GM19395 (cell line): ENCODE results near the gene ABCA2.
"Not testable (repeated sequence)": the region's sequence is repeated elsewhere in the genome, so short reads cannot be mapped to it uniquely, and the experiment has no call there.

Experiments
- ATAC-seq: cut with Tn5 transposase; IDR thresholded peaks from one replicate; pipeline ENCODE4 v1.9.1; 2021; ENCODE audit warnings: mild to moderate bottlenecking, moderate library complexity; ENCODE audit not compliant: unreplicated experiment

Gene ABCA2

DNA sequence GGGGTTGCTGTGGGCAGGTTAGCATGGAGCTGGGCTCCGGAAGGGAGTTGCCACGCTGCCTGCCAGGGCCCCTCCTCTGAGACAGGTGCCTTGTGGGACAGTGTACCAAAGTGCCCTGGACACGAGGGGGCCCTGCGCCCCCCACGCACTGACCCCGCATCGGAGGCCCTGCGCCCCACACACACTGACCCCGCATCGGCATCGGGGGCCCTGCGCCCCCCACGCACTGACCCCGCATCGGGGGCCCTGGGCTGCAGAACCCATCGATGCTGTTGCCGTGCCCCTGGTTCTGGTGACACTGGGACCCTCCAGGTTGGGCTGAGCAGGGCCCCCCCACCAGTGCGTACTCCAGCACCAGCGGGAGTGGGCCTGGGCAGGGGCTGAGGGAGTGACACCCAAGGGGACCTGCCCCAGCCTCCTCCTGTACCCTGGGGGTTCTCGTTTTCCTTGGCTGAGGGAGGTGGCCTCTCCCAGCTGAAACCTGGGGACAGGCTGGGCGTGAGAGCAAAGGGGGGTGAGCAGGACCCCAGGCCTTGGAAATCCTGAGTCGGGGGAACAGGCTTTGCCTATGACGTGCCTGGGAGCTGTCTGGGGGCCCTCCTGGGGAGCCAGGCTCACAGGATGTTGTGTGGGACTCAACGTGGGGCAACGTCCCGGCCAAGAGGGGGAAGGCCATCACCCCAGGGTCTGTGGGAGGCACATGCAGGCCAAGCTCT lies 35.4 kb upstream of the ABCA2 start:
- ATAC-seq = no peak

DNA sequence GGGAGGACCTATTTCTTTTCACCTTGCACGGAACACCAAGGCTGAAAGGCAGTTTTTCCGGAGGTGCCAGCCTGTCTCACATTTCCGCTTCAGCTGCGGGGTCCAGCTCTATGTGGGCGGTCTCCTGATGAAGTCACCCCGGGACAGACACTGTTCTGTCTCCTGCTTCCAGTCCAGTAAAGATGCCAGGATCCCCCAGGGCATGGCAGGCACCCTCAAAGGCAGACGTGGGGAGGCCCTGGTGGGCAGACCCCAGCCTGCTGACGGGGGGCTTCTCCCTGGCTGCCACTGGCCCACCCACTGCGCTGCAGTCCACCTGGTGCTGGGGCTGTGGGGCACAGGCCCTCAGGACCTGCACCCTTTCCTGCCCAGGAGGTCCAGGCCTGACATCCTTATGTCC lies 34.8 kb upstream of the ABCA2 start:
- ATAC-seq = not testable (repeated sequence)

DNA sequence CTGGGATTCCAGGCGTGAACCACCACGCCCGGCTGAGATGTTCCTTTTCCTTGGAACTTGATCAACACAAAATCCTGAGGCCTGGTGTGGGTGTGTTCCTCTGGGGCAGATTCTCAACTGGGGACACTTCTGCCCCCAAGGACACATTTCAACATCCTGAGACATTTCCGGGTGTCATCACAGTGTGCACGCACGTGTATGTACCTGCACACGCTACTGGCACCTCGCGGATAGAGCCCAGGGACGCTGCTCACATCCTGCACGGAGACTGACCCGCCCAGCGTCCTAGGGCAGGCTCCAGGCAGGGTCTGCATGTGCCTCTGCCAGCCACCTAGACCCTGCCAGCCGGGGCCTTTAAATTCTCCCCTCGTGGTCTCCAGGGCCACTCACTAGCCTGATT lies 34.3 kb upstream of the ABCA2 start:
- ATAC-seq = no peak

DNA sequence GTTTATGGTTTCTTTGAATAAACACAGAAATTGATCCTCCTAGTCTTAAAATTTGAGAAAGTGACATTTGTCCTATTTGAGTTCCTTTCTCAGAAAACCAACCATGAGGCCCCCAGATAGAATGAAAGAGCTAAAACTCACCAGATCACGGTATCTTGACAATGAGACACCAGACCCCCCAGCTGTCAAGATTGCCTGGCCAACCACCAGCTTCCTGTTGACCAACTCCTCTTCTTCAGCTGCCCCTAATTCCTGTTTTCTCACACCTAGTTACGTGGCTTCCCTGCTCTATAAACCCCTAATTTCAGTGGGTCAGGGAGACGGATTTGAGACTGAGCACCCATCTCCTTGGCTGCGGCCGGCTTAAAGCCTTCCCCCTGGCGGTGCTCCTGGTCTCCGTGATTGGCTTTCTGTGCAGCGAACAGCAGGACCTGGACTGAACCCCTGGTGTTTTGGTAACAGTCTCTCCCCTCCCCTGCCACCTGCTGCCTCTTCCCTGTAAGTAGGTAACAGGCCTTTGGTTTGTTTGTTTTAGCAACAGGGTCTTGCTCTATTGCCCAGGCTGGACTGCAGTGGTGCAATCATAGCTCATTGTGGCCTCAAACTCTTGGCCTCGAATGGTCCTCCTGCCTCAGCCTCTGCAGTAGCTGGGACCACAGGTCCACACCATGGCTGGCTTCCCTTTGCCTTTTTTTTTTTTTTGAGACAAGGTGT lies 30.6 kb upstream of the ABCA2 start:
- no peak for ATAC-seq

DNA sequence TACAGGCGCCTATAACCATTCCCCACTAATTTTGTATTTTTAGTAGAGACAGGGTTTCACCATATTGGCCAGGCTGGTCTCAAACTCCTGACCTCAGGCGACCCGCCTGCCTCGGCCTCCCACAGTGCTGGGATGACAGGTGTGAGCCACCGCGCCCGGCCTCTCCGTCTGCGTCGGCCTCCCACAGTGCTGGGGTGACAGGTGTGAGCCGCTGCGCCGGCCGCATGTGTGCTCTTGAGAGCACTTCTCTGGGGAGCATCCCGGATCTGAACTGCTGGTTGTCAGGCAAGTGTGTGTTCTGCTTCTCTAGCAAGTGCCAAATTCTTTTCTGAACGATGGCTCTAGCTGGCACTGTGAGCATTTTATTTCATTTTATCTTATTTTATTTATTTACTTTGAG lies 29.5 kb upstream of the ABCA2 start:
- ATAC-seq = no peak

DNA sequence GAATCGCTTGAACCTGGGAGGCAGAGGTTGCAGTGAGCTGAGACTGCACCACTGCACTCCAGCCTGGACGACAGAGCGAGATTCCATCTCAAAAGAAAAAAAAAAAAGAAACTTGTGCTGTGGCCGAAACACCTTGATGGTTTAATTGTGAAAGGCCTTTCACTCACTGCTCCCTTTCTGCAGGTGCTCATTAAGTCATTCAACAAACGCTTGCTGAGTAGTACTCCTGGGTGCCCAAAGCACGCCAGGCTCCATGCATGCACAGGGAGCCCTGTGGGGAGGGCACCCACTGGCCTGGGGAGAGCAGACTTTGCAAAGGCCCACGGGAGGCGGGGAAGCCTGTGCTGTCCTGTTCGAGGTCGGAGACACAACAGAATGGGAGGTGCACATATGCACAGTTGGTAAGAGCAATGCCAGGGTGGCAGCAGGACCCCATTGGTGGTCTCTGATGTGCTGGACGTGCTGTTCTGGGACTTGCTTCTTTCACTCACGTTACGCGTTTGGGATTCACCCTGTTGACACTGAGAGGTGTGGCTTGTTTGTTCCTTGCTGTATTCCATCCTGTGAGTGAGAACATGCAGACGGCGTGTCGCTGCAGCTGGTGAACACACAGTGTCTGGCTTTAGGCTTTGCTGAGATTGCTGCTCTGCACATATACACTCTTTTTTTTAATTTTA lies 28.8 kb upstream of the ABCA2 start:
- ATAC-seq = no peak

DNA sequence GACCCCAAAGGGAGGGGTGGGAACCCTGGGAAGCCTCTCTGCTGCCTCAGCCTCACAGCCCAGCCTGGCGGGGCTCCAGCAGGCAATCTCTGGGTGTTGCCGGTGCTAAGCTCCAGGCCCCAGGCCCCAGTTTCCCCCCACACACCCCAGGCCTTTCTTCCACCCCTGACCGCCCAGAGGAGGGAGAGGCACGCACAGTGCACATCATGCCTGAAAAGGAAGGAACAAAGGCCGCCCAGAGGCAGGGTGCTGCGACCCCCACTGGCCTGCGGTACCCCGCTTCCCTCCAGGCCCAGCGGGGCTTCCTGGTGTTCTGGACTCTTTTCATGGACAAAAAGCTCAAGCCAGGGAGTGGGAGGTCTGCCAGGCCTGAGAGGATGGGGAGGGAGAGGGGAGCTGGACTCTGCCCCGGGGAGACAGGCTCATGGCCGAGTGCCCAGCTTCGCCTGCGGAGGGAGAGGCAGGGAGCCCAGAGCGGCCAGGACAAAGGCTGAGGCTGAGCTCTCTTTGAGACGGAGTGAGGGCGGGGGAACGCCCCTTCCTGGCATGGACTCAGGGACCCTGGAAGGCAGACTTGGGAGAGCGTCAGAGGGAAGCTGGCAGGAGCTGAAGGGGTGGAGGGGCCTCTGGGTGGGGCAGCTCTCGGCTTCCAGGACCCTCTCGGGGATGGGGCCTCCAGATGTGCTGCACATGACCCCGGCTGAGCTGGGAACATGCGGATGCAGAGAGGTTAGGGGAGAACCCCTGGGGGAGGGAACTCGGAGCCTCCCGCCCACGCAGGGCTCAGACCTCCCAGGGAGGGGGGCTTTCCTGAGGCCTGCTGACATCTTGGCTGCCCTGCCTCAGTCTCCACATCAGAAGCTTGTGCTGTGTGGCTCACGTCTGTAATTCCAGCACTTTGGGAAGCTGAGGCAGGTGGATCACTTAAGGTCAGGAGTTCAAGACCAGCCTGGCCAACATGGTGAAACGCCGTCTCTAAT lies 27.6 kb upstream of the ABCA2 start:
- ATAC-seq = no peak

DNA sequence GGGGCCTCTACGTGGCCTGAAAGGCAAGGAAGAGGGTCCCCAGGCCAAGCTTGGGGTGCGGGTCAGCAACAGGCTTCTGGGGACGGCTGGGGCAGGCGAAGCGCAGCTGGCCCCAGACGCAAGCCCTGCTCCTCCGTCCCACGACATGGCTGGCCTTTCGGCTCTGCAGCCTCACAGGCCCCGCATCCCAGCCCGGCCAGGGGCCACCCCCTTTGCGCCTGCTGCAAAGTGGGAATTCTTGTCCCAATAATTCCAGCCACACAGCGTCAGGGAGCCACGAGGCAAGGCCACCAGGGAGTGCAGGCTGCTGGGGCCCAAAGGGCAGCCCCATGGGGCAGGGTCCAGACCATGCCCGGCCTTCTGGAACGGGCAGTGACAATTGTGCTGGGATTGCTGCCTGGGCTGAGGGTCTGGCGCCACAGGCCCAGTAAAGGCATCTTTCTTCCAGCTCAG lies 26.9 kb upstream of the ABCA2 start:
- no peak for ATAC-seq

DNA sequence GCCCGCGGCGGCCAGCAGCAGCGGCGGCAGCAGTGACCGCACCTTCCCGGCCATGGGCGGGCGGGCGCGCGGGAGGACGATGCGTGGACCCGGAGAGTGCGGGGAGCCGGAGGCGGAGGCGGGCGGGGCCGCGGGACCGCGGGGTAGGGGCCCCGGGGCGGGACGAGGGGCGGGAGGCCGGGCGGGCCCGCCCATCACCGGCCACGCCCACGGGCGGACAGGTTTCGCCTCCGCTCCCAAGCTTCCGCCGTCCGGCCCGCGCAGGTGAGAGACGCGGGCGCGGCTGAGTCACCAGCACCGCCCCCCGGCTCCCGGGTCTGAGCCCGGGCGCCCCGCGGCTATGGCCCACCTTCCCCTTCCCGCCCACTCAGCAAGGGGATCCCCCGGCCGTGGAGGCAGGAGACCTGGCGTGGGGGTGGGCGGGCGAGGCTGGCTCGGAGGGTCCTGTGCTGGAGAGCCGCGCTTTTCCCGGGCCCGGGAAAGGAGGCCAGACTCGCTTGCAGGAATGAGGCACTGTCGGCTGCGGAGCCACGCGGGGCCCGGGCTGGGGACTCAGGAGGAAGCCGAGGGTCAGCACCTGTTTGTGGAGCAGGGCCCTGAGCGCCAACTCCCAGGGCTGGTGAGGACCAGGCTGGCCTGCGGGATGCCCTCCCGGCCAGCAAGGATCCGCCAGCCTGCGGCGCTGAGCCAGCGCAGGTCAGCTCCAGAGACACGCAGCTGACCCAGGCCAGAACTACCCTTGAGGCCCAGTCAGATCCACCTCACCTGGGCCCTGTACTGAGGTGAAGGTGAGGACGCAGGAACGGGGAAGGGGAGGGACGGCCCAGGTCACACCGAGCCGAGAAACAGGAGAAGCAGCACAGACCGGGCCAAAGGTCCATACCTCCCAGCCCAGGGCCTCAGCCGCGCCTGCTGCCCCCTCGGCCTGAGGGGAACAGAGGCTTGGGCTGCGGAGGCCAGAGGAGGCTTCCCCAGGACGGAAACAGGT lies 26.2 kb upstream of the ABCA2 start, which contains the start of gene ENTPD2:
TSS of gene ENTPD2 (minus strand) at position 118 of the 988 bp plus-strand sequence. CDS start at position 54, 64 bp downstream.
- no peak for ATAC-seq

DNA sequence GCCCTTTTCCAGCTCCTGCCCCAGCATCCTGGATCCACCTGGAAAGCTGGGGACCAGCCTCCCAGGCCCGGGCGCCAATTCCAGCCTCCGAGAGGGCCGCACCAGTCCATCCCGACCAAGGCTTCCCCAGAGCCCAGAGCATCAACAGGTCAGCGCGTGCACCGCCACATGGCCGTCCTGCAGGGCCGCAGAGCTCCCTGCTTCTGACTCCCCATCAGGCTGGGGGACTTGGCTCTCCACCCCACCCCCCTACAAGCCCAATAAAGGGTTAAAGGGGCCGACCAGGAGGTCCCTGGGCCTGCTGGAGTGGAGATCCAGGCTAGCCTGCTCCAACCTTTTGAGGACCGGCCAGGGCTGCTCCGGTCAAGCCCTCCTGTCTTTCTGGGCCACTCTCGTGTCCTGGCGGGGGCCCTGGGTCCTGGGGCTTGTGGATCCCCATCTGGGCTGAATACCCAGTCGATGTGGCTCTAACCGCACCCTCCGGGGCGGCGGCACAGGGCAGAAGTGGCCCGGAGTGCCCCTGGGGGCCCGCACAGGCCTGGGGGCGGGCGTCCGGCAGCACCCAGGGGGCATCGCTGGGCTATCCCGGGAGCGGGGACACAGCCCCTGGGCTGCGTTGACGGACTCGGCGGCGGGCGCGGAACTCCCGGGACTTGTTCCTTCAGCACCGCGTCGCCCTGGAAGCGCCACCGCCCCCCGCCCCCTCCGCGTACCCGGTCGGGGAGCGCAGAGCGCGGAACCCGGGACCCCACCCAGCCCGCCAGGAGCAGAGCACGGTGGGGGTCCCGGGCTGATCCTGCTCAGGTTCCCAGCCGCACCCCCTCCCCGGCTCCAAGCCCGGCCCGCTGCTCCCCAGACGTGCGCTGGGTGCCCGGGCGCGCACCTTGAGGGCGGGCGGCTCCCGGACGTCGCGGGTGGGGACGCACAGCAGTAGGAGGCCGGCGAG lies 25.2 kb upstream of the ABCA2 start:
- no peak for ATAC-seq

DNA sequence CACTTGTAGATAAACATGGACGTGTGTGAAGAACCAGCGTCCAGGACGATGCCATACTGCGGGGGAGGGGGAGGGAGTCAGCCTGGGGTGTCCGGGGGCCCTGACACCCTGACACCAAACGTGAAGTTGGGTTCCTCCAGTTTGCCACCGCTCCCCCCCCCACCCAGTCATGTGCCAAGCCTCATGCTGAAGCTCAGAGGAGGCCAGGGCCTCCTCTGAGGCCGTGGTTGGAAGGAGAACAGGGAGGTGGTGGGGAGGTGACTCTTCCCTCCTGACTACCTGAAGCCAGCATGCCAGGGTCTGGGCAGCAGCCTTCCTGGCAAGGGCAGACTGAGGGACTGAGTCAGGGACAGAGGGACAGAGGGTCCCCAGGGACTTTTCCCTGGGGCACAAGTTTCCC lies 24.3 kb upstream of the ABCA2 start:
- no peak for ATAC-seq

DNA sequence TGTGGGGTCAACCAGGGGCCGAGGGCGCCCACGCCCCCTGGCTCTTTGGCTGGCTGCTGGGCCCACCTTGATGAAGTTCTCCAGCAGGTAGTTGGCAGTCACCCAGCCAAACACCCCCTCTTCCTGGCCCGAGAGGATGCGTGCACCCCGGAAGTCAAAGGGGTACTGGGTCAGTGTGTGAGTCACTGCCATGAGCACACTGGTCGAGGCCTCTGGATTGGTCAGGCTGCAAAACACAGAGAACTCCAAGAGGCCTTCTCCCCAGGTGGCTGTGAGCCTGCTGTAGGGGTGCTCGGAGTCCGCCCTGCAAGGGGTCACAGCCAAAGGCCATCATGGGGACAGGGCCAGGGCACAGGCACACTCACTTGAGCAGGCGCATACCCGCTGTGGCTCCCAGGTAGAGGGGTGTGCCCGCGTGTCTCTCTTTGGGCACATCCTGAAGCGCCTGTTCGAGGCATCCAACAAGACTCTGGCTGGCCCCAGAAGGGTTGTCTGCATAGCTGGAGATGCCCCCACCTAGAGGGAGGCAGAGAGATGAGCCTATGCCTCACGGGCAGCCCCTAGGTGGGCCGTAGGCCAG lies 23.2 kb upstream of the ABCA2 start:
- ATAC-seq = no peak

DNA sequence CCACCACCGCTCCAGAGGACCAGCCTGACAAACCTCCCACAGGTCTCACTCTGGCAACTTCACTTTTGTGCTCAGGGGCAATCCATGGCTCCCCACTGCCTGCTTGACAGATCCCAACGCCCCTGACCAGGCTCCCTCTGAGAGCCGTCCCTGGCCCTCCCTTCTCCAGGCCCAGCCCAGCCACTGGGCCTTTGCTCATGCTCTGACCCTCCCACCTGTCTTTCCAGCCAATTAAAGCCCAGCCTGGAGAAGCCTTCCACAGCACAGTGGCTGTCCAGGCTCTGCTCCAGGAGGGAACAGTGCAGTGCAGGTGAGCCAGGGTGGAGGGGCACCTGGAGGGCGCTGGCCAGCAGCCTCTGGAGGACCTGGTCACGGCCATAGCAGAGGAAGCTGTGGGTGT lies 22.5 kb upstream of the ABCA2 start:
- ATAC-seq = no peak

DNA sequence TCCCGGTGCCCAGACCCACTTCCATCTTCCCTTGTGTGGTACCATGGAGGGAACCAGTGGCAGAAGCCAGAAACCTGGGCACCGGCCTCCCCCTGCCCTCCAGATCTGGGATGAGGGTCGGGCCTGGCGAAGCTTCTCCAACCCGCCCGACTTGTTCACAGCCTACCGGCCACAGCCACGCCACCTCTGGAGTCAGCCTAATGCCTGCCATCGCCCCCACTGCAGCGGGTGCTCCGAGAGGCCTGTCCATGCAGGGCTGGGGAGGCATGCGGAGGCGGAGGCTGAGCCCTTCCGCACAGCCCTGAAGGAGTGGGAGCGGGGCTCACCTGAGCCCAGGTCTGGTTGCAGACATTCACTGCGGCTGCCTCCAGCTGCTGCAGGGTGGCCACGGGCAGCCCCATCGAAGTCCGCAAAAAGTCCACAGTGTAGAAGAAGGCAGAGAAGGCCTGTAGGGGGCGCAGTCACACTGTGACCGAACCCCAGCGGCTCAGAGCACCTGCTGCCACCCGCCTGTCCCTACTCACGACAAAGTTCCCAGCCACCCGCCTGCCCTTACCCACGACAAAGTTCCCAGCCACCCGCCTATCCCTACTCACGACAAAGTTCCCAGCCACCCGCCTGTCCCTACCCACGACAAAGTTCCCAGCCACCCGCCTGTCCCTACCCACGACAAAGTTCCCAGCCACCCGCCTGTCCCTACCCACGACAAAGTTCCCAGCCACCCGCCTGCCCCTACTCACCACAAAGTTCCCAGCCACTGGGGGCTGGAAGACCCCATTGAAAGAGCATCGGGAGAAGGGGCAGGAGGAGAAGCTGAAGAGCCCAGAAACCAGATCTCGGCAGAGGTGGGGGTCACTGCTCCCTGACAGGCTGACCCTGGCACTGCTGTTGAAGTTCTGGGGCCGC lies 21.8 kb upstream of the ABCA2 start:
- ATAC-seq = no peak

DNA sequence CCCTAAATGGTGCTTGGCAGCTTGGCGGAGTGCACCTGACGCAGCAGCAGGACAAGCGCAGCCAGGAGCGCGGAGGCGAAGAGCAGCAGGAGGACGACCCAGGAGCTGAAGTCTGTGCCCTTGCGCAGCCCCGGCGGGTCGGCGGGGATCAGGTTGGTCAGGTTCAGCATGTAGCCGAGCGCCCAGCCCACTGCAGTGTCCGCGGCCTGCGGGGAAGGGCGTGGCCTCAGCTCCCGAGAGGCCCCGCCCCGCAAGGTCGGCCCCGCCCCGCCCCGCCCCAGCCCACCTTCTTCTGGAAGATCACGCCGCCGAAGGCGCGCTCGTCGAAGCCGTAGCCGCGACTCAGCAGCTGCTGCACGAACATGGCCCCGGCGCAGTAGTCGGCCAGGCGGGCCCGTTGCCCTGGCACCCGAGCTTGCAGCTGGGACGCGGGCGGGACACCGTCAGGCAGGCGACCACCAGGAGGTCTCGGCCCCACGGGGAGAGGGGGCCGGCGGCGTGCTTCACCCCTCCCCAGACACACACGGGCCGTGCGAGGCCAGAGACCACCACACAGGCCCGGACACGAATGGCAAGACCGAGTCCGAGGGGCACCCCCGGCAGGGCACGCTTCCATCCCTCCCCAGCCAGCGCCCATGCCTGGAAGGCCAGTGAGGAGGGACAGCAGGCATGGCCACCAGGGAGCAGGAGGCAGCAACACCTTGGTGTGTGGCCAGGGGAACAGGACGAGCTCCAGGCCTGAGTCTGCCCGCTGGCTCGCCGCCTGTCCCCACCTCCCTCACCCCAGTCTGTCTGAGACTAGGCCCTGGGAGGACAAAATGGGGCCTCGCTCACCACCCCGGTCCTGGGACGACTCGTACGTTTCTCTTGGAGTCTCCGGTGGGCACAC lies 20.9 kb upstream of the ABCA2 start:
- ATAC-seq = no peak
